ENCODE results near the gene ARHGEF9.

Gene ARHGEF9

GRCh38 chrX:63740382-63740781 is 44.6 kb downstream of the ARHGEF9 start:
- CTCF ChIA-PET: no interaction called here

GRCh38 chrX:63739885-63740284 is 45.1 kb downstream of the ARHGEF9 start:
- CTCF ChIA-PET: no interaction called here
- TF ChIP-seq CTCF (IDR thresholded peaks at IDR 0.05; ENCODE audit: insufficient read depth, low read length, missing control alignments): no peak
- no peak for DNase-seq (ENCODE audit: low read depth, low spot score)
- no peak overlapping the region for H3K4me3 ChIP-seq (ENCODE audit: low read depth, low read length)
- POLR2A ChIA-PET: no interaction called here

More at GRCh38 chrX:63740382-63740781, 44.6 kb downstream of the ARHGEF9 start:
- TF ChIP-seq CTCF (IDR thresholded peaks at IDR 0.05; ENCODE audit: insufficient read depth, low read length, missing control alignments): no peak
- POLR2A ChIA-PET: no interaction called here
- no peak overlapping the region for H3K4me3 ChIP-seq (ENCODE audit: low read depth, low read length)
- no peak for DNase-seq (ENCODE audit: low read depth, low spot score)

- TF ChIP-seq CTCF (IDR thresholded peaks at IDR 0.05; ENCODE audit: insufficient read depth, low read length, missing control alignments): no peak
- CTCF ChIA-PET: no interaction called here
- no peak overlapping the region for H3K4me3 ChIP-seq (ENCODE audit: low read depth, low read length)
- POLR2A ChIA-PET: interaction anchor here (0.9 kb wide), 1 partner anchor 16 kb away, joined by 4 read pairs; no protein-coding TSS in a partner anchor
- DNase-seq (ENCODE audit: low read depth, low spot score): no peak
Measured at GRCh38 chrX:63738696-63739095, 46.3 kb downstream of the ARHGEF9 start.

DNA sequence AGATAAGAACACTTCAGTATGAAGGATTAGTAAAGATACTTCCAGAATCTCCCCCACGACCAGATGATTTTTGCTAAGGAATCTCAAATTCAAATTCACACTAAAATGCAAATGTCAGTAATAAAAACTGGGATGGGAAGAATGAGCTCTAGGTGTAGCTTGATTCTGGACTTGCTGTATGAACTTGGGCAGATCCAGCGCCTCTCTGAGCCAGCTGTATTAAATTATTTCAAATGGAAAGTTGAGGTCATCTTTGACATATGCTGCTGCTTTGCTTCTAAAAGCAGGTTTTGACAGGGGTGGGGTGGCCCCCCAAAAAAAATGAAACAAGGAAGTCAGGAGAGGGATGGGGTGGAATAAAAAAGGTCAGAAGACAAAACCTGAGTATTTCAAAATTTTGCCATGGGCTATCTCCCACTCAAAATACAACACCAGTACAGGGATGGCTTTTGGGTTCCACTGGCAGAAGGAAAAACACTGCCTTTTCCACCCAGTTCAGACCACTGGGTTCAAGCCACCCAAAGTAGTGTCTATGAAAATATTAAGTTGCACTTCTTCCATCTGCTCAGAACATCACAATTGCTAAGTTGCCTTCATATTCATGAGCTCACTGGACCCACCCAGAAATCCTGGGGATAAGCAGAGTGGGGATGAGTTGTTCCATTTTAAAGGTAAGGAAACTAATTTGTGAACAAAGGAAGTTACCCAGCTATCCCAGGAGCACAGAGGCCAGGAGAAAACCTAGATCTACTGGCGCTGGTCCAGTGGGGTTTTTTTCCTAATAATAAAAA is 47.7 kb downstream of the ARHGEF9 start:
- ChIA-PET POLR2A (no interaction called here), CTCF (no interaction called here)
- DNase-seq (ENCODE audit: low read depth, low spot score): no peak
- no peak overlapping the region for H3K4me3 ChIP-seq (ENCODE audit: low read depth, low read length)
- no peak for TF ChIP-seq CTCF (IDR thresholded peaks at IDR 0.05; ENCODE audit: insufficient read depth, low read length, missing control alignments)

- CTCF ChIA-PET: no interaction called here
- no peak overlapping the region for H3K4me3 ChIP-seq (ENCODE audit: low read depth, low read length)
- POLR2A ChIA-PET: no interaction called here
- TF ChIP-seq CTCF (IDR thresholded peaks at IDR 0.05; ENCODE audit: insufficient read depth, low read length, missing control alignments): no peak
- no peak for DNase-seq (ENCODE audit: low read depth, low spot score)
Measured at GRCh38 chrX:63735882-63736281, 49.1 kb downstream of the ARHGEF9 start.

DNA sequence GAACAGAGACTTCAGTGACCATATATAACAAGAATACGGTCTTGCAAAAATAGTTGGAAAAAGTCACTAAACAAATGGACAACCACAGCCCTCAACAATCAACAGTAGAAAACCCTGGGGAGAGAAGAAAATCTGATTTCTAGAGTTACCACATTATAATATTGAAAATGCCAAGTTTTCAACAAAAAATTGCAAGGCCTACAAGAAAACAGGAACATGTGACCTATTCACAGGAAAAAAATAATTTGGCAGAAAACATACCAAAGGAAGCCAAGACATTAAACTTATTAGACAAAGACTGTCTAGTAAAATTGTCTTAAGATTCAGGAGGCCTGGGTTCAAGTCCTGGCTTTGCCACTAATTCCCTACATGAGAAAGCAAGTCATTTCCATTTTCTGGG is 64.7 kb downstream of the ARHGEF9 start:
- DNase-seq (ENCODE audit: low read depth, low spot score): no peak
- no peak overlapping the region for H3K4me3 ChIP-seq (ENCODE audit: low read depth, low read length)
- CTCF ChIA-PET: no interaction called here
- POLR2A ChIA-PET: no interaction called here
- no peak for TF ChIP-seq CTCF (IDR thresholded peaks at IDR 0.05; ENCODE audit: insufficient read depth, low read length, missing control alignments)
